Choroid plexus epithelial cell (primary cell): Measurements from ENCODE around the gene CDH13.

Experiments used
- DNase-seq: peaks from one replicate; pipeline ENCODE4 v3.0.0-alpha.2; 2010; ENCODE audit warnings: low read depth
- H3K4me3 ChIP-seq: 2 replicates; pipeline ENCODE4 v1.5.1; 2011; ENCODE audit warnings: low read depth, mild to moderate bottlenecking, control low read depth, low read length, moderate library complexity
- TF ChIP-seq, protein P1 (sequence below): conservative IDR thresholded peaks from 2 replicates; pipeline ENCODE4 v1.5.1; 2011; ENCODE audit warnings: low read depth, mild to moderate bottlenecking, control low read depth, inconsistent platforms, low read length, moderate library complexity

Gene CDH13

DNA sequence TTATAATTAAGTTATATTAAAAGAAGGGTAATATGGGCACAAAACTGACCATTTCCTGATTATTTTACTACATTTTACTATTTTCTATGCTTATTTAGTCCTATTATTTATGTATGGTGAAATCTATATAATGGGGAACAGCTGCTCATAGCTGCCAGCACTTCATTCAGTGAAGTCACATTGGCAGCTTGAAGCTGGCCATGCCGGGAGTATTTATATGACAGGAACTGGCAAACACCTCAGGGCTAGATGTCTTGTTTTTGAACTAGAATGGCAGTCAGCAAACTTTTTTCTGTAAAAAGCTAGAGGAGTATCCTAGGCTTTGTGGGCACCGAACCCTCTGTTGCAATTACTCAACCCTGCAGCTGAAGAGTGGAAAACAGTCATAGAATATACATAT is 104.1 kb downstream of the CDH13 start:
- DNase-seq = no peak
- TF ChIP-seq, protein P1, sequence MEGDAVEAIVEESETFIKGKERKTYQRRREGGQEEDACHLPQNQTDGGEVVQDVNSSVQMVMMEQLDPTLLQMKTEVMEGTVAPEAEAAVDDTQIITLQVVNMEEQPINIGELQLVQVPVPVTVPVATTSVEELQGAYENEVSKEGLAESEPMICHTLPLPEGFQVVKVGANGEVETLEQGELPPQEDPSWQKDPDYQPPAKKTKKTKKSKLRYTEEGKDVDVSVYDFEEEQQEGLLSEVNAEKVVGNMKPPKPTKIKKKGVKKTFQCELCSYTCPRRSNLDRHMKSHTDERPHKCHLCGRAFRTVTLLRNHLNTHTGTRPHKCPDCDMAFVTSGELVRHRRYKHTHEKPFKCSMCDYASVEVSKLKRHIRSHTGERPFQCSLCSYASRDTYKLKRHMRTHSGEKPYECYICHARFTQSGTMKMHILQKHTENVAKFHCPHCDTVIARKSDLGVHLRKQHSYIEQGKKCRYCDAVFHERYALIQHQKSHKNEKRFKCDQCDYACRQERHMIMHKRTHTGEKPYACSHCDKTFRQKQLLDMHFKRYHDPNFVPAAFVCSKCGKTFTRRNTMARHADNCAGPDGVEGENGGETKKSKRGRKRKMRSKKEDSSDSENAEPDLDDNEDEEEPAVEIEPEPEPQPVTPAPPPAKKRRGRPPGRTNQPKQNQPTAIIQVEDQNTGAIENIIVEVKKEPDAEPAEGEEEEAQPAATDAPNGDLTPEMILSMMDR = no peak
- no peak overlapping the region for H3K4me3 ChIP-seq

DNA sequence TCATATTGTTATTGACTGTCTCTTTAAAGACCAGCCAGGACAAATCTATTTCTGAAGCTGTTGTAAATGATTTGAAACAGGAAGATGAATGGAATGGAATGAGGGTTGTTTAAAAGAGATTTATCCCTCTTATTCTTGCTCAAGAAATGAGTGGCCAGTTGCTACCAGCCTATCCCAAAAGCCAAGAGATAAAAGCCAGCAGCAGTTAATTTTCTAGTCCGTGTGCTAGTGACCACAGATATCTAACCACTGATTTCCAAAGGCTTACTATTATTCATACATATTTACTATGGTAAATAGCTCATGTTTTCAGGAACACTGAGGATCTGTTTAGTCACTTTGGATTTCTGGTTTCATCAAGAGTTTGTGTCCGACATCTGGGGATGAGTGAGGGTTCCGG is 105.7 kb downstream of the CDH13 start:
- no peak for DNase-seq
- TF ChIP-seq, protein P1 = no peak
- H3K4me3 ChIP-seq = no peak overlapping the region

DNA sequence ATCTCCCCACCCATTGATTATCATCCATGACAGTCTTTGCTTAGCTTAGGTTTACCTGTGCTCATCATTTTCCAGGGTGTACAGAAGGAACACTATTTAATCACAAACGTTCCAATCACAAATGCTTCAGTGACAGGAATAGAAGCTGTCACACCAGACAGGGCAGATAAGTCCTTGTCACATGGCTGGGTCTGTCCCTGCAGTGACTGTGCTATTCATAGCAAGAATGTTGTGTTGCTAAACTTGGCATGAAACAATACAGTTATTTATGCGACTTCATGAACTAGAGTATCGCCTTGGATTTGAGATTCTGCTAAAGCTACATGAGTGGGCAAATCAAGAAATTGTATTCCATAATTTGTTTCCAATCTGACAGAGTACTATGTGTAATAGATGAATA is 108.4 kb downstream of the CDH13 start:
- no peak for DNase-seq
- no peak overlapping the region for H3K4me3 ChIP-seq
- TF ChIP-seq, protein P1 = no peak

DNA sequence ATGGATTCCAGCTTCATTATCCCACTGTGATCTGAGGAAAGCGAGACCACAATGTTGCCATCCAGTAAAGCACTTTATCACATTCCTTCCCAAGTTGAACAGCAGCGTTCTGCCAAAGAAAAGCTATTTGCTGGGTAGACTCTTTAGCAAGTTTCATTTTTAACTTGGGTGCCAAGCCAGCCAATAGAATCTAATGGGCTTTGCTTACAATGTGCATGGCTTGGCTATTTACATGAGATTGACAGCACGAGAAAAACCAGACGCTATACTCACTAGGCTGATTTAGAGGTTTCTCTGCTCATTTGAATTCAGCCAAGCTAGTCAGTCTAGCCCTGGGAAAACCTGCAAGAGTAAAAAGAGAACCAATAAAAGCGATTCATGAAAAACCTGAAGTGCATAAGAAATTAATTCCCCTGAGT is 108.9 kb downstream of the CDH13 start:
- DNase-seq = peak; percentile 24
- TF ChIP-seq, protein P1 = no peak

DNA sequence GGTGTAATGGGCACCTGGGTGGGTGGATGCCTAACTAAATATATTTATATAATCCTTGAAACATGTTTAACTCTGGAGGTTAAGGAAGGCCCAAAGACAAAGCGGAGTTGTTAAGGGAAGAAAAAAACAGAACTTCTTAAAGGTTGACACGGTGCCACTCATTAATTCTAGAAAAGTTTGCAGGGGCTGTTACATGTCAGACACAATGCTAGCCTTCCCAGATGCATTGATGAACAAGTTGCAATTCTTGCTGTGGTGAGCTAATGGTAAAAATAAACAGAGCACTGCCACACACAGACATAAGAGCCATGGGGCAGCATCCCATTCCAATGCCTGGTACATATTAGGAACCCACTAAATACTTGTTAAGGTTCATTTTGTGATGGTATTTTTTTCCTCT is 109.5 kb downstream of the CDH13 start:
- no peak overlapping the region for H3K4me3 ChIP-seq
- TF ChIP-seq, protein P1 = no peak
- DNase-seq = no peak

More for the DNA sequence above, 108.9 kb downstream of the CDH13 start:
- no peak overlapping the region for H3K4me3 ChIP-seq

DNA sequence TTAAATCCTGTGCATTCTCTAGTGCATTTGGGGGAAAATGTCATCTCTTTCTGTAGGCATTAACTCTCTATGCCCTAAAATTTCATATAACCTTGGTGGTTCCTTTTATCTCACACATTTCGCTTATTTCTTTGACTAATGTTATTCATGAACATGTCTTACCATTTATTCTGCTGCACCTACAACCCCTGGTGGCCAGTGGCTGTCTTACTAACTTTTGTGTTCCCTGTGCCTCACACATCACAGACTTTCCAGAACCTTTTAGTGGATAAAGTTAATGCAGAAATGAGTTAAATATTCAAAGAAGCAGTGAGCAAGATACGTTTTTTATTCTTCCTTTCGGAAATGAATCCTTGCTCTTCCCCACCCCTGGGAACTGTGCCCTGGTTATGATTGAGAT is 111.9 kb downstream of the CDH13 start:
- TF ChIP-seq, protein P1 = peak; percentile 69
- H3K4me3 ChIP-seq = no peak overlapping the region
- DNase-seq = peak; percentile 64

DNA sequence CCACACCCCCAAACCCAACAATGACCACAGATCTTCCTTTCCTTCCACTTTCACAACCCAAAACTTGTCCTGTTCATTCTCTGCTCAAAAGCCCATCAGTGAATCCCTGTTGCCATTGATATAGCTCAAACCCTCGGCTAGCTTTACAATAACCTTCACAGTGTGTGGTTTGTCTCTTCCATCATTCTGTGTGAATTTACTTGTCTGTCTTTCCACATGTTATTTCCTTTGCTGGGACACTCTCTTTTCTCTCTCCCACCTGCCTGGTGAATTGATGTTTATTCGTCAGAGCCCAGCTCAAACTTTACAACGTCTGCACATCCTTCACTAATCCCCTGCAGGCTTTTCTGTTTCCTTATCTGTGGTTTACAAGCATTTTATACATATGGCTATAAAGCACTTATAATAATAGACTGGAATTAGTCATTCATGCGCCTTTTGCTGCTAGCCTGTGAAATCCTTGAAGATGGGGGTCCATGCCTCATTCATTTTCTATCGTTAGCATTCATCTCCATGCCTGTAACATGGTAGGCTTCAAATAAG is 114.4 kb downstream of the CDH13 start:
- H3K4me3 ChIP-seq = no peak overlapping the region
- peak; percentile 29 for DNase-seq
- TF ChIP-seq, protein P1 = no peak
